ENCODE data around the gene CDCA8.

The CDCA8 gene

GRCh38 chr1:37741130-37741529, 48.8 kb downstream of the CDCA8 start:
- no peak for DNase-seq

GRCh38 chr1:37741662-37742061, 49.3 kb downstream of the CDCA8 start:
- DNase-seq: no peak

- no peak for DNase-seq
Measured at GRCh38 chr1:37746806-37747205, 54.5 kb downstream of the CDCA8 start.

DNA sequence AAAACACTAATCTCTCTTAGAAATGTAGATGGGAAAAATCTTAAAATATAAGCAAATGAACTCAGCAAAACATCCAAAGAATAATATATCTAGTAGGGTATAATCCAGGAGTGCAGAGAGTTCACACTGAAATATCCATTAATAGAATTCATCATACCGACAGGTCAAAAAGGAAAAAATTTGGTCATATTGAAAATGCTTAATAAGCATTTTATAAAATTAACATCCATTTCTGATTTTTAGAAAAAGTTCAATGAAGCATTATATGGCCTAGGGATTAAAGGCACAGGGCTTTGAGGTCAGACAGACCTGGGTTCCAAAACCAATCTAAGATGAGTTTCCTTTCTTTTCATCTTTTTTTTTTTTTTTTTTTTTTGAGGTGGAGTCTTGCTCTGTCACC, 56.2 kb downstream of the CDCA8 start:
- DNase-seq: no peak

GRCh38 chr1:37752213-37752582, 59.9 kb downstream of the CDCA8 start:
- DNase-seq: no peak

GRCh38 chr1:37752583-37753471, 60.5 kb downstream of the CDCA8 start:
- no peak for DNase-seq

- DNase-seq: no peak
Measured at GRCh38 chr1:37753473-37754321, 61.4 kb downstream of the CDCA8 start.

GRCh38 chr1:37755290-37755689, 63.0 kb downstream of the CDCA8 start:
- DNase-seq: no peak

GRCh38 chr1:37755951-37756560, 63.7 kb downstream of the CDCA8 start:
- no peak for DNase-seq

All from HCEC 1CT (cell line).